NCI-H2029 (cell line): ENCODE data around the gene MFSD11.
"Not testable (repeated sequence)": the region's sequence is repeated elsewhere in the genome, so short reads cannot be mapped to it uniquely, and the experiment has no call there.

Experiments
- DNase-seq: peaks from one replicate; lab custom pipeline; 2025; lab: John Stamatoyannopoulos, UW

Gene MFSD11

GRCh38 chr17:76726776-76727718 lies 10.9 kb upstream of the MFSD11 start, which contains the start of gene METTL23:
Gene METTL23, plus strand, starts transcription at chr17:76726839. Its CDS starts 2,872 bp downstream, at chr17:76729711.
- DNase-seq, result peak; percentile 68

- no peak for DNase-seq
Observed at GRCh38 chr17:76727745-76728456, 10.0 kb upstream of the MFSD11 start.

GRCh38 chr17:76731800-76732733 lies 5.9 kb upstream of the MFSD11 start:
- DNase-seq, result not testable (repeated sequence)

GRCh38 chr17:76732734-76733617 lies 4.9 kb upstream of the MFSD11 start:
- DNase-seq, result no peak

GRCh38 chr17:76733618-76733957 lies 4.3 kb upstream of the MFSD11 start:
- DNase-seq, result no peak

- DNase-seq, result no peak
Observed at GRCh38 chr17:76734080-76734840, 3.7 kb upstream of the MFSD11 start.

- no peak for DNase-seq
Observed at GRCh38 chr17:76735006-76735405, 2.9 kb upstream of the MFSD11 start.

- no peak for DNase-seq
Observed at GRCh38 chr17:76735586-76736348, 2.2 kb upstream of the MFSD11 start.

- DNase-seq, result peak; percentile 46
Observed at GRCh38 chr17:76736349-76737081, 1.4 kb upstream of the MFSD11 start.

GRCh38 chr17:76737082-76737675 lies 740 bp upstream of the MFSD11 start, which contains the start of gene SRSF2:
Gene SRSF2, minus strand, starts transcription at chr17:76737331. Its CDS starts 171 bp downstream, at chr17:76737160.
- peak; percentile 95 for DNase-seq

- no peak for DNase-seq
Observed at GRCh38 chr17:76738468-76738850, 540 bp downstream of the MFSD11 start.

- not testable (repeated sequence) for DNase-seq
Observed at GRCh38 chr17:76739568-76740115, 1.7 kb downstream of the MFSD11 start.

- DNase-seq, result no peak
Observed at GRCh38 chr17:76740329-76741118, 2.6 kb downstream of the MFSD11 start.

- no peak for DNase-seq
Observed at GRCh38 chr17:76742958-76743357, 5.0 kb downstream of the MFSD11 start.

- DNase-seq, result no peak
Observed at GRCh38 chr17:76744747-76745146, 6.8 kb downstream of the MFSD11 start.

GRCh38 chr17:76745785-76746184 lies 7.9 kb downstream of the MFSD11 start:
- DNase-seq, result not testable (repeated sequence)
